NT2/D1 (cell line): ENCODE data around the gene RPTOR.

ENCODE experiments used
- SUZ12 ChIP-seq: IDR thresholded peaks from 2 replicates; pipeline ENCODE4 v1.6.1; 2011; ENCODE audit not compliant: insufficient read length, insufficient read depth; ENCODE audit errors: extremely low read depth
- YY1 ChIP-seq: IDR thresholded peaks from 2 replicates; pipeline ENCODE4 v1.6.1; 2011; ENCODE audit not compliant: insufficient read length, insufficient read depth
- ZNF274 ChIP-seq: IDR thresholded peaks from 2 replicates; pipeline ENCODE4 v1.6.1; 2011; ENCODE audit warnings: mild to moderate bottlenecking, low read depth, low read length

- TF ChIP-seq ZNF274 = no peak
- TF ChIP-seq YY1 = no peak
- no peak for TF ChIP-seq SUZ12
These were observed 393.9 kb downstream of the RPTOR start for GRCh38 chr17:80938556-80938955.
